HG03139 (cell line): ENCODE data around the gene FBRSL1.

ENCODE experiments used
- ATAC-seq: cut with Tn5 transposase; IDR thresholded peaks from one replicate; pipeline ENCODE4 v1.9.1; 2021; ENCODE audit not compliant: unreplicated experiment

The FBRSL1 gene

GRCh38 chr12:132537836-132538662 is 48.1 kb downstream of the FBRSL1 start:
- ATAC-seq: no peak

DNA sequence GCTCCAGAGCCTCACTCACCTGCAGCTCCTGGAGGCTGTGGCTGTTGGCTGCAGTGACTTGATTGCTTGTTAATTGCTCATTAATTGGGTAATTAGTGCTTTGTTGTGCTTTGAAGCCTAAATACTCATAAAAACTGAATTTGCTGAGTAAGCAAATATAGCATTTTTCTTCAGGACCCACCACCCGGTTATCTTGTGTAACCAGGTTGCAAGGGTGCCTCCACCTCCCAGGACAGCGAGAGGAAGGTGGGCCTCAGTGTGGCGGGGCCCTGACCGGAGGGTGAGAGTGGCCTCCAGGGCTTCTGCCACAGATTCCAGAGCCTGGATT is 48.7 kb downstream of the FBRSL1 start:
- ATAC-seq: no peak

DNA sequence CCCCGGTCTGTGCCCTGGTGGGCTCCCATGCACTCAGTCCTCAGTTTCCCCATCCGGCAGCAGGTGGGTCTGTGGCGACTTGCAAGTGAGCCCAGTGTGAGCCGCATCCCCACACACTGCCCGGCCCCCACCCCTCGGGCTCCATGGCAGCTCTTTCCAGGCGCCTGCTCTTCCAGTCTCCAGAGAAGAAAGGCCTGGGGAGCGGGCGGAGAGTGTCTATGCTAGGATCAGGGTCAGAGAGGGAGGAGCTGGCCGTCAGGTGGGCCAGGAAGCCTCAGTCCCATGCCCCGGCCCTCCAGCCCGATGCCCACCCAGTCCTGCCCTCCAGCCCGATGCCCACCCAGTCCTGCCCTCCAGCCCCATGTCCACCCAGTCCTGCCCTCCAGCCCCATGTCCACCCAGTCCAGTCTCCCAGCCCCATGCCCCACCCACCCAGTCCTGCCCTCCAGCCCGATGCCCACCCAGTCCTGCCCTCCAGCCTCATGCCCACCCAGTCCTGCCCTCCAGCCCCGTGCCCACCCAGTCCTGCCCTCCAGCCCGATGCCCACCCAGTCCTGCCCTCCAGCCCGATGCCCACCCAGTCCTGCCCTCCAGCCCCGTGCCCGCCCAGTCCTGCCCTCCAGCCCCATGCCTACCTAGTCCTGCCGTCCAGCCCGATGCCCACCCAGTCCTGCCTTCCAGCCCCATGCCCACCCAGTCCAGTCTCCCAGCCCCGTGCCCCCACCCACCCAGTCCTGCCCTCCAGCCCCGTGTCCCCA is 49.2 kb downstream of the FBRSL1 start:
- ATAC-seq: no peak

DNA sequence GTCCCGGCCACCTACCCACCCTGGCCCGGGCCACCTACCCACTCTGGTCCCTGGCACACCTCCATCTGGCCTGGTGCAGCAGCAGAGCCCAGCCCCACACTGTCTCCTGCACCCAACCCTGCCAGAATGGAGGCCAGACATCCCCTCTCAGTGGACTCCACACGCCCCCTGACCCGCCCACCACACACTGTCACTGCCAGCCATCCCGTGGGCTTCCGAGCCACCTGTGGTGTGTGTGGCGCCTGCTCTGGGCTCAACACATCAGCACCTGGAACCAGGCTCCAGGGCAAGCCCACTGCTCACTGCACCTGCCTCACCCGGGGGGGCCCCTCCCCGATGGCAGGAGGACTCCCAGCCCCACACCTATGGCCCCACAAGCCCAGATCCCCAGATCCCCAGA is 50.5 kb downstream of the FBRSL1 start:
- ATAC-seq: no peak

- no peak for ATAC-seq
Measured at GRCh38 chr12:132541200-132541599, 51.2 kb downstream of the FBRSL1 start.

- no peak for ATAC-seq
Measured at GRCh38 chr12:132541996-132542395, 52.0 kb downstream of the FBRSL1 start.

DNA sequence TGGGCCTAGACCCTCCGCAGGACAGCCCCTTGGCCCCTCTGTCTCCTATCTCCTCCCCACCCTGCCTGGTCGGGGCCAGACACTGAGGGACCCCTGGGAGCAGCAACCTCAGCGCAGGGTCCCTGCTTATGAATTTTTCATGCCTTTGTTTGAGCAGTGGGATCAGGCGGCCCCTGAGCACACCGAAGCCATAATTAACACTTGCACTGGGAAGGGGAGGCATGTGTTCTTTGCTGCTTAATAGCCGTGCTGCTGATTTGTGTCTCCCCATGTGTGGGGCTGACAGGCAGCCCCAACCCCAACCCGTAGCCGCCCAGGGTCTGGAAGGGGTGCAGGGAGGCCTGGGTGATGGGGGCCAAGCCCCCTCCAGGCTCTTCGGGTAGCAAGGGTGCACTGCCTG is 52.7 kb downstream of the FBRSL1 start:
- ATAC-seq: no peak

DNA sequence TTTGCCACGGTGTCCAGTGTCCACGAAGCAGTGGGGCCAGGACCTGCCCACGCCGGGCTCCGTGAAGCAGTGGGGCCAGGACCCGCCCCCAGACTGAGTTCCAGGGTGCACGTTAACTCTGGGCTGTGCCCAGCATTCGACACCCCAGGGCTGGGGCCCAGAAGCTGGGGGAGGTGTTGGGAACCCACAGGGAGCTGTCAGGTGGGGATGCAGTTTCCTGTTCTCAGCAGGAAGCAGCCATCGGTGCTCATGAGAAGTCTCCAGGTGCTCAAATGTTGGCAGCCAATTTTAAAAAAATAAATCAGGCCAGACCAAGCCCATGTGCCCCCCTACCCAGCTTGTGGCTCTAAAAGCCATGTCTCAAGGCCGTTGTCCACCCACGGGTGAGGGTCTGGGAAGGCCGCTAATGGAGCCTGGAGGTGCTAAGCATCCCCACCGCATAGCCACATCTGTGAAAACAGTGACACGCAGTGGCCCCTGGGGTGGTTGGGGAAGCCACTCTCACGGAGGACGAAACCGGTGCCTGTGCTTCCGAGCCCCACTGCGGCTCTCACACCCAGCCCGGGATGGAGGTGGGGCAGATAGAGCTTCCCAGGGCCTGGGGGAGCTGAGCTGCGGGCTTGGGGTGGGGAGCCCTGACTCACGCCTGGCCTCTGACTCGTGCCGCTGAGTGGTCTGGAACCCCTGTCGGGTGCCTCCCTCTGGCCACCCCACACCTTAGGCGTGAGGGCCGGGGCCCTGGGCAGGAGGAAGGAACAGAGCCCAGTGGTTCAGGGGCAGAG is 53.5 kb downstream of the FBRSL1 start:
- ATAC-seq: no peak

- ATAC-seq: no peak
Measured at GRCh38 chr12:132544080-132544397, 54.1 kb downstream of the FBRSL1 start.

DNA sequence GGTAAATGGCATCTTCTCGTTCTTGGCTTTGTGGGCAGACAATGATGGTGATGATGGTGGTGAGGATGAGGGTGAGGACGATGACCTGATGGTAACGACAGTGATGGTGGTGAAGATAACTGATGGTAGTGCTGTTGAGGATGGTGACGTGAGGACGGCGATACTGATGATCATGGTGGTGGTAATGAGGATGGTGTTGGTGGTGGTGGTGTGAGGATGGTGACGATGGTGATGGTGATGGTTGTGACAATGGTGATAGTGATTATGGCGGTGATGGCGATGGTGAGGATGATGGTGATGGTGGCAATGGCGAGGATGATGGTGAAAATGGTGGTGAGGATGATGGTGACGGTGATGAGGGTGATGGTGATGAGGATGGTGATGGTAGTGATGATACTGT is 54.5 kb downstream of the FBRSL1 start:
- no peak for ATAC-seq

DNA sequence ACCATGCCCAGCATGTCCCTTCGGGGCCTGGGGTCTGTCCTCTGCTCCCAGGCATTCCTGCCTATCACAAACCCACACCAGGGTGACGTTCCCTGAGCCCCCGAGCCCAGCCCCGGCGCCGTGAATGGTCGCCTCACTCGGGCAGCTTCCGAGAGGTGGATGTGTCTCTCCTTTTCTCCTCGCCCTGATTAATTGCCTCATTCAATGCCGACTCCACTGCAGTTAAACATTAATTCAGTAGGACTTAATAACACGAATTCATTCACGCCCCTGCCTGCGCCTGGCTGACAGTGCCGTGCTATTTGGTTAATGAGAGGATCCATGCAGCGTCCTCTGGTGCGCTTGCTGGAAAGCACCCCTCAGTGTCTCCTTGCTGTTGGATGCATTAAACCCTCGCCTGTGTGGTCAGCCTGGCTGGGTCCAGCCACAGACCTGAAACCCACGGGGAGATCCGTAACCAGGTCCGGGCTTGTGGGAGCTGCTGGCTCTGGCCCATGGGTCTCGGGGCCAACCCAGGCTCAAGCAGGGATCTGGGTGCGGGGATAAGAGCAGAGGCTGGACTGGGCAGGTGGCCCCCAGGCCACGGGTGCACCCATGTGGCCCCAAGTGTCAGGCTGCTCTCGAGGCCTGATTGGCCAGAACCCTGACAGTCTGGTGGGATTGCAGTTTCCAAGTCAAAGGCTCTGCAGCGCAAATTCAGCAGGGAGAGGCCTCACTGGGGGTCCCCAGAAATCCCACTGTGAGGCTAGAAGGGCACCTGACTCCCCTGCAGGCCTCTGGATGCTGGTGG is 55.4 kb downstream of the FBRSL1 start:
- ATAC-seq: no peak

- ATAC-seq: no peak
Measured at GRCh38 chr12:132545955-132546354, 56.0 kb downstream of the FBRSL1 start.

- ATAC-seq: no peak
Measured at GRCh38 chr12:132546647-132547046, 56.7 kb downstream of the FBRSL1 start.

GRCh38 chr12:132547205-132547740 is 57.3 kb downstream of the FBRSL1 start:
- ATAC-seq: no peak

DNA sequence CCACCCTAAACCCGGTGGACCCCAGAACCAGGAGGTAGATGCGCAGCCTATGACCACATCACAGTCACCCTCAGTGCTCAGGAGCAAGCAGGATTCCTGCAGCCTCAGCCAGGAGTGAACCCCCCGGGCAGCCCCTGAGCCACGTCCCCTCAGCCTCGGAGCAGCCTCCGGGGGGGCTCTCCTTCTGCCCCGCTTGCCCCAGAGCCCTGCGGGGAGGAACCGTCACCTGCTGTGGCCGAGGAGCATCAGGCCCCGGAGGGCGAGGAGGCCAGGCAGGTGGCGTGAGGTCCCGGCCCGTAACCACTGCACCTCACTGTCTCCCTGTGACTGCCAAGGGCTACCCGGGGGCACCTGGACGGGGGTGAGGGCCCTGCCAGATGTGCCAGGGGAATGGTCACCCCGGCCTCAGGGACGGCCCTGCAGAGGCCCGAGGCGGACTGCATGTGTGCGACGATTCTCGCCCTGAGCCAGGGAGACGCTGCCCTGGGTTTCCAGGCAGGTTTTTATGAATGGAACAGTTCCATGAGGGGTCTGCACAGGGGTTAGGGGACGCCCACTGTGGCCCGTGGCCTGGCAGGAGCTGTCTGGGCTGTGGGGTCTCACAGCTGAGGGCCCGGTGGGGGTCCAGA is 58.6 kb downstream of the FBRSL1 start:
- ATAC-seq: no peak

- no peak for ATAC-seq
Measured at GRCh38 chr12:132549059-132549458, 59.1 kb downstream of the FBRSL1 start.

GRCh38 chr12:132550014-132550802 is 60.3 kb downstream of the FBRSL1 start:
- no peak for ATAC-seq

GRCh38 chr12:132550830-132551640 is 61.1 kb downstream of the FBRSL1 start:
- no peak for ATAC-seq

- no peak for ATAC-seq
Measured at GRCh38 chr12:132551641-132552031, 61.7 kb downstream of the FBRSL1 start.
